K562 (cell line): Measurements from ENCODE around the gene DNASE2. TPM values are rescaled to one million over a fixed set of nuclear protein-coding genes. Genes with fewer than 3 reads are reported as not detected.

Experiments used
- CBX3 ChIP-seq, 2 experiments: IDR thresholded peaks; 1 replicate in 1 of 2; 2 replicates in 1 of 2; pipeline ENCODE4 v1.6.1; 2012; ENCODE audit warnings: inconsistent platforms in 2 of 2, low read length in 2 of 2, borderline replicate concordance in 1 of 2, control low read depth in 1 of 2
- CCNT2 ChIP-seq: IDR thresholded peaks from 2 replicates; pipeline ENCODE4 v1.6.1; 2011; ENCODE audit warnings: borderline replicate concordance, low read depth, mild to moderate bottlenecking, moderate library complexity, mixed read lengths, low read length; ENCODE audit not compliant: insufficient read length; ENCODE audit errors: extremely low read depth
- CTBP1 ChIP-seq: fragments of 450-650 bp; IDR thresholded peaks from 2 replicates; pipeline ENCODE4 v1.6.1; 2016; ENCODE audit warnings: borderline replicate concordance
- E2F3 ChIP-seq: fragments of 250-450 bp; sonication (Bioruptor Pico); IDR thresholded peaks from 2 replicates; pipeline ENCODE4 v1.4.0; 2020; ENCODE audit warnings: mild to moderate bottlenecking
- GTF2F1 ChIP-seq: IDR thresholded peaks from 2 replicates; pipeline ENCODE4 v1.6.1; 2011; ENCODE audit warnings: low read depth, low read length, improper control_type of control experiment
- HOXB6 ChIP-seq: fragments of 250-450 bp; sonication (Bioruptor Pico); IDR thresholded peaks from 2 replicates; pipeline ENCODE4 v1.5.1; 2022; ENCODE audit warnings: mild to moderate bottlenecking, borderline replicate concordance
- KAT2B ChIP-seq: IDR thresholded peaks from one replicate; pipeline ENCODE4 v1.6.1; 2012; ENCODE audit warnings: low read depth, mild to moderate bottlenecking, control low read depth, inconsistent platforms, low read length, moderate library complexity
- KDM5B ChIP-seq: fragments of 200-600 bp; sonication (generic); IDR thresholded peaks from 2 replicates; pipeline ENCODE4 v1.6.1; 2012; ENCODE audit warnings: low read depth, mild to moderate bottlenecking, moderate library complexity, low read length, control low read depth, inconsistent platforms; ENCODE audit not compliant: insufficient replicate concordance
- KHSRP ChIP-seq: fragments of 450-650 bp; IDR thresholded peaks from 2 replicates; pipeline ENCODE4 v1.6.1; 2017
- MEF2D ChIP-seq: conservative IDR thresholded peaks from 2 replicates; pipeline ENCODE4 v1.6.1; 2016; ENCODE audit warnings: low read depth, missing genetic modification characterization, missing compliant biosample characterization
- MGA ChIP-seq: fragments of 450-650 bp; IDR thresholded peaks from 2 replicates; pipeline ENCODE4 v1.6.1; 2016; ENCODE audit warnings: mild to moderate bottlenecking, moderate library complexity
- MXI1 ChIP-seq: IDR thresholded peaks from 2 replicates; pipeline ENCODE4 v1.6.1; 2011; ENCODE audit warnings: low read depth, mild to moderate bottlenecking, improper control_type of control experiment, low read length
- NBN ChIP-seq: fragments of 450-650 bp; IDR thresholded peaks from 2 replicates; pipeline ENCODE4 v1.6.1; 2016; ENCODE audit warnings: low read depth, mild to moderate bottlenecking
- NCOA2 ChIP-seq, 2 experiments: fragments of 450-650 bp; IDR thresholded peaks; 2 replicates each; pipeline ENCODE4 v1.6.1; 2018; ENCODE audit warnings: mild to moderate bottlenecking in 2 of 2, moderate library complexity in 1 of 2; ENCODE audit not compliant: partially characterized antibody in 2 of 2
- ZNF263 ChIP-seq: sonication (generic); formaldehyde crosslinking; IDR thresholded peaks from 2 replicates; pipeline ENCODE4 v1.8.0; 2022; ENCODE audit warnings: mild to moderate bottlenecking, missing genetic modification reagents, borderline replicate concordance
- ZNF436 ChIP-seq: fragments of 250-450, 450-650 bp; sonication (Bioruptor Pico); formaldehyde crosslinking; IDR thresholded peaks from 2 replicates; pipeline ENCODE4 v1.7.0; 2020; ENCODE audit warnings: mild to moderate bottlenecking
- ZNF551 ChIP-seq: fragments of 250-450 bp; sonication (Bioruptor Pico); IDR thresholded peaks from 2 replicates; pipeline ENCODE4 v1.5.0; 2021; ENCODE audit warnings: mild to moderate bottlenecking, moderate library complexity
- ZNF668 ChIP-seq: fragments of 250-450 bp; sonication (Bioruptor Pico); IDR thresholded peaks from 2 replicates; pipeline ENCODE4 v1.8.0; 2022; ENCODE audit warnings: mild to moderate bottlenecking, inconsistent platforms
- polyA plus RNA-seq, 8 experiments: library from polyadenylated mRNA; depleted of rRNA in 4 of 8; stranded (reverse) in 5 of 8; unstranded in 3 of 8; fragments of >200 nt; fragmentation: Nextera tagmentation in 2 of 8; fragmentation: Illumina TruSeq in 1 of 8; extraction: Ambion mirVana in 2 of 8; extraction: Trizol in 1 of 8; gene quantifications; 2 replicates each; pipeline versions ENCODE4 v1.2.1 to v1.2.3, GENCODE V29; 2011 to 2014; ENCODE audit warnings: inconsistent platforms in 1 of 8, missing spikeins in 1 of 8
- total RNA-seq, 7 experiments: library from RNA; depleted of rRNA in 6 of 7; stranded (reverse); fragments of >200 nt in 6 of 7; fragmentation: Illumina TruSeq in 2 of 7; extraction: Trizol in 2 of 7; gene quantifications; 2 replicates each; pipeline versions ENCODE4 v1.2.1 to v1.2.3, GENCODE V29; 2011 to 2021; ENCODE audit warnings: low replicate concordance in 1 of 7

The DNASE2 gene
- total and polyA plus RNA-seq, 9 of the 15 experiments (the other 6 are each of a cell fraction or from before 2014, with no cell fraction given), result 4.4 to 27.0 (median 20.2) TPM

GRCh38 chr19:12886969-12887747 lies 5.9 kb upstream of the DNASE2 start, which contains the start of gene KLF1 (continued):
- peak; percentile 92 for TF ChIP-seq MGA
- no peak for TF ChIP-seq MEF2D
- TF ChIP-seq CCNT2, result peak; percentile 79
- no peak for TF ChIP-seq GTF2F1
- TF ChIP-seq E2F3, result peak; percentile 90
- no peak for TF ChIP-seq HOXB6 (CRISPR knock-in tag)
- TF ChIP-seq ZNF436 (CRISPR knock-in tag), result no peak
- TF ChIP-seq NBN, result peak; percentile 68; the same call in 1 of the 2 replicates
- no peak for TF ChIP-seq CBX3 (IDR thresholded peaks at IDR 0.05; ENCODE audit: borderline replicate concordance in 1 of 2, low read length in 2 of 2)
- TF ChIP-seq ZNF263 (CRISPR knock-in tag), result no peak; the same call in 1 of the 2 replicates
- no peak for TF ChIP-seq KAT2B
- peak; percentile 75 for TF ChIP-seq KDM5B
- no peak for TF ChIP-seq ZNF668 (CRISPR knock-in tag)
- no peak for TF ChIP-seq ZNF551 (CRISPR knock-in tag)
- TF ChIP-seq MXI1, result 0 out of 2 replicates have a peak, but pooled peaks have one; percentile 19
- TF ChIP-seq KHSRP, result no peak
- no peak for TF ChIP-seq NCOA2 (IDR thresholded peaks at IDR 0.05; ENCODE audit: partially characterized antibody in 2 of 2)
- no peak for TF ChIP-seq CTBP1
